Stimulated activated naive CD8-positive, alpha-beta T cell treated with anti-CD3 and anti-CD28 coated beads, Interleukin-15, Interleukin-2, amounts not matched to agents 100 U/mL and 50 U/mL, for 24 hours (primary cell): ENCODE measurements around the gene RBBP7.

Experiments used
- ATAC-seq: fragments of 150-1000 bp; cut with Tn5 transposase; one replicate; pipeline ENCODE4 v1.10.0; 2021
- DNase-seq: peaks from one replicate; pipeline ENCODE4 v3.0.0; 2021

The RBBP7 gene

DNA sequence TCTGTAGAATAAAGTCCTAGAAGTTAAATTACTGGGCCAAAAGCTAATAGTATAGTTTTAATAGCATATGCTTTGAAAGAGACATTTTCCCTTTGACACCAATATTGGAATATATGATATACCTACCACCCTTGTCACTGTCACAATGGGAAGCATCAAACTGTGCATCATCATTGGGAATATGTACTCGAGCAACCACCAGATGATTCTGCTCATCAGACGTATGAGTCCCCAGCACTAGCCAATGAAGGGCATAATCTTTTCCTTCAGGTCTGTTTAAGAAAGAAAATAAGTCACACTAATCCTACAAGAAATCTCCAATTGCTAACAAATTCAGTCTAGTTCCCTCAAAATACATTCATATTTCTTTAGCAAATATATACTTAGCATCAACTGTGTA is 7.3 kb downstream of the RBBP7 start:
- no peak for DNase-seq
- ATAC-seq = no peak

DNA sequence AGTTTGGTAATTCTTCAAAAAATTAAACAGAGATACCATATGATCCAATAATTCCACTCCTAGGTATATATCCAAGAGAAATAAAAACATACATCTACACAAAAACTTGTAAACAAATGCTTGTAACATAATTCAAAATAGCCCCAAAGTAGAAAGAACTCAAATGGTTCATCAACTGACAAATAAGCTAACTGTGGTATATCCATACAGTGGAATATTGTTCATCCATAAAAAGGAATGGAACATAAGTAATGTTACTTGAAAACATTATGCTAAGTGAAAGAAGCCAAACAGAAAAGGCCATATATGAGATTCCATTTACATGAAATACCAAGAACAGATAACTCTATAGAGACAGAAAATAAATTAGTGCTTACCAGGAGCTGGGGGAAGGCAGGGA is 13.4 kb downstream of the RBBP7 start:
- ATAC-seq = no peak
- no peak for DNase-seq

DNA sequence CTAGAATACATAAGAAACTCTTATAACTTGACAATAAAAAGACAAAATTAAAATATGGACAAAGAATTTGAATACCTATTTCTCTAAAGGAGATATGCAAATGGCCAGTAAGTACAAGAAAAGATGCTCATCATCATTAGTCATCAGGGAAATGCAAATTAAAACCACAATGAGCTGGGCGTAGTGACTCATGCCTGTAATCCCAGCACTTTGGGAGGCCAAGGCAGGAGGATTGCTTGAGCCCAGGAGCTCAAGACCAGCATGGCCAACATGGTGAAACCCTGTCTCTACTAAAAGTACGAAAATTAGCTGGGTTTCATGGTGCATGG is 14.1 kb downstream of the RBBP7 start:
- ATAC-seq = peak; percentile 65
- DNase-seq = peak; percentile 16

DNA sequence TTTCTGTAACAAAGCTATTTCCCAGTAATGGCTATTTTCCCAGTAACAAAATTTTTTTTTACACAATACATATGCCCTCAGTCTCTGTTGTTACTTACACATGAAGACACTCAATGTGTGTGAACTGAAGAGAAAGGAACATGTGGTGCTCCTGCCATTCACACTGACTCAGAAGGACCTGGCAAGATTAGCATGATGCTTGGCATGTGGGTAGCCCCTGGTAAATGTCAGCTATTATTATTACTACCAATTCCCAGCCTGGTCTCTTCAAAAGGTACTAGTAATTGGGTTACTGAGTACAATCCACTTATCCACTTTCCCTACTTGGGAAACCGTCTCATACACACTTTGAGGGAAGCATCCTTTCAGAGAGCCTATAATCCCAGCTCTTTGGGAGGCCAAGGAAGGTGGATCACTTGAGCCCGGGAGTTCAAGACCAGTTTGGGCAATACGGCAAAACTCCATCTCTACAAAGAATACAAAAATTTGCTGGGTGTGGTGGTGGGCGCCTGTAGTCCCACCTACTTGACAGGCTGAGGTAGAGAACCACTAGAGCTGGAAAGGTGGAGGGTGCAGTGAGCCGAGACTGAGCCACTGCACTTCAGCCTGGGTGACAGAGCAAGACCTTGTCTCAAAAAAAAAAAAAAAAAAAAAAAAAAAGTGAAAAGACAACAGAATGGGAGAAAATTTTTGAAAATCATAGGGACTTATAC is 14.6 kb downstream of the RBBP7 start:
- peak; percentile 56 for ATAC-seq

DNA sequence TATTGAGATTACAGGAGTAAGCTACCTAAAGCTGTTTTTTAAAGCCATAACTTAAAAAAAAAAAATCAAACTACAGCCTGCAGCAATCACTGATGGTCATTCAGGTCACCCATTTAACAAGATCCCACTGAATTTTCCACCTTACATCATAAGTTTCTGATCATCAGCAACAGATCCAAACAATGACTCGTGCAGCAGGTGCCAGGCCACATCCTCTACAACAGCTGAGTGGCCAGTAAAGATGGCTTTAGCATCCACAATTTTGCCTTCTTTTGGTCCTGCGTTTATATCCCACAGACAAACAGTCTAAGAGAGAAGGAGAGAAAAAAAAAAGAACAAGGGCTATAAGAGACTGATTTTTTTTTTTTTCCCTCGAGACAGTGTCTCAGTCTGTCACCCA is 16.6 kb downstream of the RBBP7 start:
- DNase-seq (no peak), ATAC-seq (no peak)

More for the DNA sequence above, 14.6 kb downstream of the RBBP7 start:
- no peak for DNase-seq

DNA sequence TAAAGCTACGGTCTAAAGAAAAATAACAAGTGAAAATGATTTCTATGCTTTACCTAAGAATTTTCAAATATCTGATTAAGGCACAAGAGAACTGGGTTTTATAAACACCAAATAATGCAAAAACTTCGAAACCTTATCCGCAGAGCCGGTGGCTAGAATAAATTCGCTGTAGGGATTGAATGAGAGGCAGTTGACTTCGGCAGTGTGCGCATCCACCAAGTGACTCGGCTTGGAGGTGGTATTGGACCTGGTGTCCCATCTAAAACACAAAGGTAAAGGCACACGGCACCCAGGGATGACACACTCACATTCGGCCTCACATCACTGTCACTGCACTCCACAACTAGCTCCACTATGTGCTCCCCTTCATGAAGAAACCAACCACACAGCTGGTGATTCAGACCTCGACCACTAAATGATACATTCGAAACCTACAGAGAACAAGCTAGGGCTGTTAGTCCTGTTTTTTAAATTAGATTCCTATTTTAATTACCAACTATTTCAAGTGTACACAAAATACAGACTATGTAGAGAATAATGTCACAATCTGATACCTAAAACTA is 17.5 kb downstream of the RBBP7 start:
- ATAC-seq = peak; percentile 75
- DNase-seq = peak; percentile 11

DNA sequence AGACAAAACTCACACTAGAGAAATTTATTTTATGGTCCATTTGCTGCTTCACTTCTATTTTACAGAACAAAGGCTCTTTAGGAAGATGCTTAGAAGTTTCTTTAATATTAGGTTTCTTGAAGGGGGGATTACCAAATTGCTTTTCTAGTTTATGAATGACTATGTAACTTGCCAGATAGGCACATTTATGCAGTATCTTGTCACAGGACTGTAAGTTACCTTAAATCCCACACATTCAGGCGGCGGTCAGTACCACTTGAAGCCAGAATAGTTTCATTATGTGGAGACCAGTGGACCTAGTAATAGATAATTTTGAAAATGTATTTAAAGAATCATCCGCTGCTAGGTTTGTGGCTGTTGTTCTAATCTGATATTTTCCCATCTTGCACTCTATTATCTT is 18.3 kb downstream of the RBBP7 start:
- DNase-seq (no peak), ATAC-seq (no peak)

DNA sequence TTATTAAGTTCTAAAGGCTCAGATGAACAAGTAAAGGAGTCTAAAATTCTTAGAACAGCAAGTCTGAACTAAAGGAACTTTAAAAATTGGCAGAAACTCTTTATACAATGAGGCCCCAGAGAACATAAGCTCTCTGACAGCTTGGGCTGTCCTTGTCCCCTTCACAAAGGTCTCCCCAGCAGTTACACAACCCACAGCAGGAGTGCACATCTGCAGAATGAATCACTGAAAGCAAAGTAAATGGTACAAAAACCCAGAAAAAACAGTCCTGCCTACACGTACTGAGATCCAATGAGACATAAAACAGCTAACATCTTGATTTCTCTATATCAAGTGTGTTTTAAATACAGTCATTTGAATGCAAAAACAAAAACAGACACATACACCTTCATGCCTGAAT is 18.7 kb downstream of the RBBP7 start:
- no peak for ATAC-seq
- no peak for DNase-seq

DNA sequence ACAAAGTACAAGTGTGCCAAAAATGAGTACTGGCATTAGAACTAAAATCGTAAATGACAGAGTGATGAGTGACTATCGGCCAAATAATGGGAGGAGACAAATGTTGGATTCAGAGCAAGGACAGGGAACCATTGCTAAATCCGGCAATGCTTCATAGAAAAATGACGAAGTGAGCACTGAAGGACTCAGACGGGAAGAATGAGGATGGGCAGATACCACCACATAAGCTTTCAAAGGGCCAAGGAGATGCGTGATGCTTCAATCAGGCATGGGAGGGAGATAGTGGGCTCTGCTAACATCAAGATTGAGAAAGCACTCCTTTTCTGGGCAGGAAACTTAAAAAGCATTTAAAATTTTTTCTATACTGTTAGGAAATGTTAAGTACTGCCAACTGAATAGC is 21.6 kb downstream of the RBBP7 start:
- no peak for ATAC-seq
- no peak for DNase-seq

DNA sequence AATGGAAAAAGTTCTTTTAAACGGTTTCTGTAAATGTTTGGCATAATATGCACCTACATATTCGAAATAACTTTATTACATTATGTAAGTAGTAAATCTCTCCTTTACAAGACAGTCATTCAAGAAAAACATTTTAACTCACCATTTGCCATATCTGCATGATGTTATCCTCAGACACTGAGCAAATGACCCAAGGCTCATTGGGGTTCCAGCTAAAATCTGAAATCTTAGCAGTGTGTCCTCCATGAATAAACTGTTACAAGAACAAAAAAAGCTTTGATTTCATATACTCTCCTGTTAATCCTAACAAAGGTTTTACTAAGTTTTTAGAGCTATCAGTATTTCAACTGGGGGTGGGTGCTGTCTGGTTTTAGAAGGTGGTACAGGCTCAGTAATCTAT is 24.5 kb downstream of the RBBP7 start:
- no peak for ATAC-seq

DNA sequence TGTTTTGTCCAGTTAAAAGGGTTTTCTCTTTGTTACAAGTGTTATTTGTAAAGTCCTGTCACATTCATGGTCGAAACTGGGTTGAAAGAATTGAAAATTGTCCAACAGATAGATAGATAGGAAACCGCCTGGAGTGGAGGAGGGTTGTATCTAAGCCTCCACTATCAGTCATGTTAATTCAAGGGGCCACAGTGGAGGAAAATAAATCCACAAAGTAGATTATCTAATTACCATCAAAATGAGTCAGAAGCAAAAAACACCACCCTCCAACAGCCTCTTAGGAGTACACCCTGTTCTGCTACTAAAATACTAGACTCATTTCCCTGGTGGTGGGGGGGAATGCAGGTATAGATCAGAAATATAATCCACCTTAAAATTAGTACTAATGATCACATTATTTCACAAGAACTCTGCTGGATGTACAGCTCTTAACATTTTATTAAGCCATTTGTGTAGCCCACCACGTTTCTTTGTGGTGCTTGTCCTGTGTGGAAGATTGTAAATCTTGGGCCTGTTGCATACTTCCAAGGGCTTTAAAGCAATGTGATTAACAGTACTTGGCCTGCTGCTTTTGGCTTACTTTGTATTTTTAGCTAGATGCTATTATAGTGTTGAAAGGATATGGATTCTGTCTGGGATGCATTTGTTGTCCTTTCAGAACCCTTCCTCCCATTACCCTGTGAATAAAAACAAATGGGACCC is 26.8 kb downstream of the RBBP7 start:
- no peak for ATAC-seq

More for the DNA sequence above, 24.5 kb downstream of the RBBP7 start:
- DNase-seq = no peak

DNA sequence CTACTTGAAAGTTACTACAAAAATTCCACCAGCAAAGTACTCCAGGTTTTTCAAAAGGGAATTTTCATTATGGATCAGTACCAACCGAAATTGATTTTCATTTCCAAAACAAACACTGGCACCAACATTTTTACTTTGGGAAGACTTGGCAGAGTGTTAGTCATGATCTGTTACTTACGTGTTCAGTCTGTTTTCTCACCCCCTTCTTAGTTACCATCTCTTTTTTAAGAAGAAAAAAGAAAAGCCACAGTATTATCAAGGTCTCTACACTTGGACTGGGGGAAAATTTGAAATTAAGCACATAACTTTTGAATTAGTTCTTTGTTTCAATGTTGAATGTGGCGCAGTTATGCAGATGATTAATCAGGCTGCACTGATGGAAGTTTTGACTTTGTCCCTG is 27.5 kb downstream of the RBBP7 start:
- DNase-seq (no peak), ATAC-seq (no peak)

More for the DNA sequence above, 26.8 kb downstream of the RBBP7 start:
- DNase-seq = no peak

DNA sequence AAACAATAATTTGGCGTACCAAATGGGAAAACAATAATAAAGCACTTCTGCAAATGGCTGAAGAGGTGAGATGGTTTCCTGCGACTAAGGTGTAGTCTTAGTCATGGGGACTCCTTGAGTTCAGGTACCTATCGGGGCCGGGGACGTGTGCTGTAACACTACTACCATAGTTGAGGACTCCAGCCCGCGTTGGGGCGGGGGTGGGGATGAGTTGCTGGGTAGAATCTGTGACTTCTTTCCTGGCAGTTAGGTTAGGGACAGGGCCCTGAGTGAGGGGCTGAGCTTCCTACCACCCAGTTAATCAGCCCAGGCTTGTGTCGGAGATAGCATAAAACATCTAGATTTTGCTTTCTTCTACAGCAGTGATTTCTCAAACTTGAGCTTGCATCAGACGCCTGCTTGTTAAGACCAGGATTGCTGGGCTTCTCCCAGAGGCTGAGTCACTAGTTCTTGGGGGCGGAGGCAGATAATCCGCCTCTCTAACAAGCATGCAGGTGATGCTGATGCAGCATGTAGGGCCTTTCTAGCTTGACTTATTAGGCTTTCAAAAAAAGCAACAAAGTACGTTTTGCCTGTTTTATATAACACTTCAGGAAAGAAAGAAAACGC is 30.2 kb downstream of the RBBP7 start:
- ATAC-seq = no peak
- DNase-seq = no peak

DNA sequence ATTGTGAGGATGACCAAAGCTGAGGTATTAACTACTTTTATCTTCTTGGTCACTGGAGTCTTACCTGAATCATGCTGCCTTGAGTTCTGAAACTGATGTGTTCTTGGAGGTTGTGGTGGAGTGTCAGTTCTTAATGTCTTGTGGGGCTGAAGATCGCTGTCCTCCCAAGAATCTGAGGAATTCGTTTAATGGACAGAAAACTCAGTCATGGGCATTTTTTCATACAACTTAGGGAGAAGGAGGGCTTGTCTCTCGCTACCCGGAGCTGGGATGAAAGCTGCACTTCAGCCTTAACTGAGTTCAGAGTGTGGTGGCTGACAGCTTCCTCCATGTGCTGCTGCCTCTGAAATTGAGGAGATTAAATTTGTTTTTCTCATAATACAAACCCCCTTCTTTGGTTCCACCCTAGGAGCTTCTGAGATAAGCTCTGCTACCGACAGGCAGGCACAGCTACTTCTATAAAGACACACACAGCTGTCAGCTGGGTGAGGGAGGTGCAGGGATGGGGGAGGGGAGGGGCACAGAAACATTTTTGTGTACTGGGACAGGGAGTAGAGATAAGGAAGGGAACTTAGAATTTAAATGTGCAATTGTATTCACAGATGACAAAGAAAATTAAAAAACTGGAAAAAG is 30.8 kb downstream of the RBBP7 start:
- DNase-seq (no peak), ATAC-seq (no peak)

DNA sequence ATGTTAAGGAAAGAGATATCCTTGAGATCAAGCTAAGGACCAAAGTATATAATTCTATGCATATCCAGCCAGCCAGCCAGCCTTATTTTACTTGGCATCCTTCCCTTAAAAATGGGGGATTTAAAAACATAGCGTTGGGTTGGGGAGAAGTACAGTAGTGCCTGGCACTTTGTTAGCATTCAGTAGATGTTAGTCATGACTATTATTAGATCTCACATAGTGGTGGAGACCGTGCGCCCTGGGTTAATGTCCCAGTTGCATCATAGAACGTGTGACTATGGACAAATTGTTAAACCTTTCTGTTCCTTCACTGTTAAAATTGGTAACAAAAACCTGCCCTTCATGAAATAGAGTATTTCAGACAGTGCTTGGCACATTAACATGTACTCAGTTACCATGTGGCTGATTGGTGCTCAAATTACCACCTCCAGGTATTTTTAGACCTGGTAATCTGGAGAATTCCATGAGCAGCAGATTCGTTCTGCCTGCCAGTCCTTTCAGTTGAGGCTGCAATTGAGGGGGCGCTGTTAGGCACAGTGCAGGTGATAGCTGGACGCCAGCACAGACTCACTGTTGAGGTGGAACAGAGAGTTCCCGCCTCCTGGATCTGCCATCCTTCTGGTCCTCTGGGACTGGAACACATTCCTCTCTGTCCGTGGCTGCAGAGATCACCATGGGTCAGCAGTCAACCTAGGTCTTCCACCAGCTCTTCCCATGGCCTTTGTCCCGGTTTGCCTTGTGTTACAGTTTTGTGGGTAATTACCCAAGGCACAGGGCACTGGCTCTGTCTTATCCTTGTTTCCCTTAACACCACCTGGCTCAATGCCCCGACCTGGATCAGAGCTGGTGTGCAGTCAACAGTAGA is 31.7 kb downstream of the RBBP7 start:
- no peak for ATAC-seq
- DNase-seq = no peak

DNA sequence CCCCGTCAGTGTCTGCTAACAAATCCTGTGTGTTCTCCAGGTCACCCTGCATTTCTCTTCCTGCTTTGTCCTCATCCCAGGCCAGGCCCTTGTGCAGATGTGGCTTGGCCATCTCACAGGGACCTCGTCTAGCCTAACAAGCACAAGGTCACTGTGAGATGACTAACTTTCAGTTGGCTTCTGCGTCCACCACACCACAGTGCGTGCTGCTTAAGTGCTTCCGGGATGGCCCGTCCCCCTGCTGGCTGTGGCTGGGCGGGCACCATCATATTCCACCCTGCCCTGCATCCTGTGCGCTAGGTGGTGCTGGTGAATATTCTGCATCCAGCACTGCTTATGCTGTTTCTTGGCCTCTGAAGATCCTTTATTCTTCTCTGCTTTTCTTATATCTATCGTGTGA is 33.8 kb downstream of the RBBP7 start:
- peak; percentile 5 for DNase-seq
- ATAC-seq = peak; percentile 57

DNA sequence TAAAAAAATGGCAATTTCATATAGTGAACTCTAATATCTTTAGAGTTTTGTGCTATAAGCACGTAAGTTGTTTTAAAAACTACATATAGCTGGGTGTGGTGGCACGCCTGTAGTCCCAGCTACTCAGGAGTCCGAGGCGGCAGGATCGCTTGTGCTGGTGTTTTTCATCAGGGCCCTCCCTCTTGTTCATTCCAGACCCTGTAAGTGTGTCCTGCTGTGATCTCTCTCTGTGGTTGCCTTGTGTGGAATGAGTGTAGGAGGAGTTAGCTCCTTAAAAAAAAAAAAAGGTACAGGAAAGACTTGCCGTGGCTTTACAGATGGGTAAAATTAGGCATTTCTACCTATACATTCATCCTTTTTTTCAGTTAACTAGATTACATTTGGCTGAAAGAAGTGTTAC is 35.4 kb downstream of the RBBP7 start:
- no peak for DNase-seq

DNA sequence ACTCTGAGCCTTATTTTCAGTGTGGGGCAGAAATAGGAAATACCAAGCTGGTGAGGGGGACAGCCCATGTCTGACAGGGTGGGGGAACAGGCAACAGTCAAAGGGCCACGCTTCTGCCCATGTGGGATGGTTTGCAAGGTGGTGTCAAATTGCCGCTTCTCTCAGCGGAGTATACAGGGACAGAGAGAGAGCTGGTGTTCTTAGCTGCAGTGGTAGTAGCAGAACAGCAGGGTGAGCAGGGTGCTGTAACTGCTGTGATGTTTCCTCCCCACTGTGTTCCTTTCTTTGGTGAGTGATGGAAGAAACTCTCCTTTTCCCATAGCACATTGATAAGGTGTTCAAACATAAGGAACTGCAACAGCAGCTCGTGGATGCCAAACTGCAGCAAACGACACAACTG is 37.9 kb downstream of the RBBP7 start:
- ATAC-seq (no peak), DNase-seq (no peak)

More for the DNA sequence above, 35.4 kb downstream of the RBBP7 start:
- no peak for ATAC-seq

DNA sequence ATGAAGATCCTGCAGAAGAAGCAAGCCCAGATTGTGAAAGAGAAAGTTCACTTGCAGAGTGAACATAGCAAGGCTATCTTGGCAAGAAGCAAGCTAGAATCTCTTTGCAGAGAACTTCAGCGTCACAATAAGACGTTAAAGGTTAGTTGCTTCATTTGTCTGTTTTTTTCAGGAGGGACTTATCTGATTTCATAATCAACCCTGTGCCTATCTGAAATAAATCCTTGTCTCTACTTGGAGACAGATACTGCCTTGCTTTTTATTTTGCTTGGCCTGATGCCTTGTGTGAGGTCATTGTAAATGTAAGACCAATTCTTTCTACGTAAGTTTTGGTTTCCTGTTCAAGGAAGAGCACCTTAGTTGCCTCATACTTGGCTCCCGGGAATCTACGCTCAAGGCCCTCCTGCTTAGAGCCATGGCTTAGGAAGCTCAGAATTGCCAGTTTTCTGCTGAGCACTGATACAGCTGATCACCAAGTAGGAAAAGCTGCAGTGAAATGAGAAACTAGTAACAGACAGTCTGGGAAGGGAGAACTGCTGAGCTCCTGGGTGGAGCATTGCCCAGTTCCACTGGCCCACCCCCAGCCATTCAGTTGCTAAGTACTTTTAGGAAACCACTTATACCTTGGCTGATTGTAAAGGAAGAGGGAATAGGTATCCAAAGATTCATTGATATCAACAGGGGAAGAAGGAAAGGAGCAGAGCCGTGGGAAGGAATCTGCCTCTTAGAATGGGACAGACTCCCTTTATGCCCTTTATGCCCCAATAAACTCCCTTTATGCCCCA is 41.8 kb downstream of the RBBP7 start:
- ATAC-seq = no peak
- no peak for DNase-seq

DNA sequence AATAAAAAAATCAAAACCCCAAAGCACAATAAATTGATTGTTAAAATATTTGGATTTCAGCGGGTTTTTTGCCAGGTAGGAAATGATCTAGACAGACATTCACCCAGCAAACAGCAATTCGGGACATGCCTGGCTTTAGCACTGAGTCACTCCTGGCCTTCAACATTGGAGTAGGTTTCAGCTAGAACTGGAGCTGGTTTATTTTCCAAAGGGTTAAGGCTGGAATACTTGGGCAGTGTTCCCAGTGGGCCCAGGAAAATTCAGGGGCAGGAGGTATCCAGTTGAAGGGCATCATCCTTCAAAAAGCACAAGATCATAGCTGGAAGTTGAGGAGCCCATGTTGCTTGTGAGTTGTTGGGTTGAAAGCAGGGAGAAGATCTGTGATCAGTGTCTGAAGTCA is 42.9 kb downstream of the RBBP7 start:
- DNase-seq (no peak), ATAC-seq (no peak)

DNA sequence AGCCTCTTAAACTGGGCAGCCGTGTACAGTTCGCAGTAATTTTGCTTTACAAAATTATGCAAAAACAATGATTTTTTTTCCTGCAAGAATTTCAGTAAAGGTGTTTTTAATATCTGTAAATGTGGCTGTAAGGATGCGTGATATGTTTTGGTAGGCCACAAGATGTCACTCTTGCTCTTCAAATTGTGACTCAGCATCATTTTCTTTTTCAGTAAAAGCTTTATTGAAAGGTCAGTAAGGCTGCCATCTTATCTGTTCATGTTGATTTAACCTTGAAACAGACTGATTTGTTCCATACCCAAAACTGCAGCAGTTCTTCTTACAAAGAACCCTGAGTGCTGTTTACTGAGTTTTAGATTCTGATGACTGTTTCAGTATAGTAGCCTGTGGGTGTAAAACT is 44.0 kb downstream of the RBBP7 start:
- ATAC-seq = peak; percentile 43
- DNase-seq = no peak
